Measurements from ENCODE around the gene ERC2. TPM values are rescaled to one million over a fixed set of nuclear protein-coding genes. Genes with fewer than 3 reads are reported as not detected.

ERC2 gene
- total RNA-seq, 1 donor = 0.43 TPM

- peak; percentile 42 for DNase-seq (ENCODE audit: low read depth)
- no peak overlapping the region for H3K4me3 ChIP-seq (ENCODE audit: low read depth, low read length)
- peak; percentile 58 for TF ChIP-seq CTCF (IDR thresholded peaks at IDR 0.05; ENCODE audit: insufficient read depth, low read depth, low read length)
Measured at GRCh38 chr3:55897573-55898224, 570.6 kb downstream of the ERC2 start.

GRCh38 chr3:55895897-55896566 lies 572.2 kb downstream of the ERC2 start:
- TF ChIP-seq CTCF (IDR thresholded peaks at IDR 0.05; ENCODE audit: insufficient read depth, low read depth, low read length) = no peak
- no peak overlapping the region for H3K4me3 ChIP-seq (ENCODE audit: low read depth, low read length)
- DNase-seq (ENCODE audit: low read depth) = no peak

GRCh38 chr3:55894605-55895004 lies 573.7 kb downstream of the ERC2 start:
- TF ChIP-seq CTCF (IDR thresholded peaks at IDR 0.05; ENCODE audit: insufficient read depth, low read depth, low read length) = no peak
- no peak for DNase-seq (ENCODE audit: low read depth)
- no peak overlapping the region for H3K4me3 ChIP-seq (ENCODE audit: low read depth, low read length)

- TF ChIP-seq CTCF (IDR thresholded peaks at IDR 0.05; ENCODE audit: insufficient read depth, low read depth, low read length) = no peak
Measured at GRCh38 chr3:55893045-55893664, 575.1 kb downstream of the ERC2 start.

GRCh38 chr3:55891106-55891505 lies 577.2 kb downstream of the ERC2 start:
- TF ChIP-seq CTCF (IDR thresholded peaks at IDR 0.05; ENCODE audit: insufficient read depth, low read depth, low read length) = no peak
- DNase-seq (ENCODE audit: low read depth) = no peak
- H3K4me3 ChIP-seq (ENCODE audit: low read depth, low read length) = no peak overlapping the region

More at GRCh38 chr3:55893045-55893664, 575.1 kb downstream of the ERC2 start:
- no peak for DNase-seq (ENCODE audit: low read depth)
- no peak overlapping the region for H3K4me3 ChIP-seq (ENCODE audit: low read depth, low read length)

- DNase-seq (ENCODE audit: low read depth) = no peak
- no peak for TF ChIP-seq CTCF (IDR thresholded peaks at IDR 0.05; ENCODE audit: insufficient read depth, low read depth, low read length)
Measured at GRCh38 chr3:55888282-55888885, 579.9 kb downstream of the ERC2 start.

More at GRCh38 chr3:55888282-55888885, 579.9 kb downstream of the ERC2 start:
- H3K4me3 ChIP-seq (ENCODE audit: low read depth, low read length) = no peak overlapping the region

All from fibroblast of villous mesenchyme (primary cell).